T47D (cell line): Measurements from ENCODE around the gene ITPK1.

Experiments
- DNase-seq, 2 experiments: peaks; one replicate each; pipeline versions ENCODE4 v3.0.0 to v3.0.0-alpha.2; 2011 to 2012; ENCODE audit warnings: low read depth in 1 of 2, low spot score in 1 of 2
- JUND ChIP-seq: IDR thresholded peaks from 2 replicates; pipeline ENCODE4 v1.6.1; 2012; ENCODE audit warnings: low read depth
- in situ Hi-C: cut with HindIII; loops from 2 replicates; pipeline ENCODE4 v1.10.0; 2016; ENCODE audit warnings: low sequenced_read_pairs, low pct_unique_long_range_greater_than_20kb

The ITPK1 gene

DNA sequence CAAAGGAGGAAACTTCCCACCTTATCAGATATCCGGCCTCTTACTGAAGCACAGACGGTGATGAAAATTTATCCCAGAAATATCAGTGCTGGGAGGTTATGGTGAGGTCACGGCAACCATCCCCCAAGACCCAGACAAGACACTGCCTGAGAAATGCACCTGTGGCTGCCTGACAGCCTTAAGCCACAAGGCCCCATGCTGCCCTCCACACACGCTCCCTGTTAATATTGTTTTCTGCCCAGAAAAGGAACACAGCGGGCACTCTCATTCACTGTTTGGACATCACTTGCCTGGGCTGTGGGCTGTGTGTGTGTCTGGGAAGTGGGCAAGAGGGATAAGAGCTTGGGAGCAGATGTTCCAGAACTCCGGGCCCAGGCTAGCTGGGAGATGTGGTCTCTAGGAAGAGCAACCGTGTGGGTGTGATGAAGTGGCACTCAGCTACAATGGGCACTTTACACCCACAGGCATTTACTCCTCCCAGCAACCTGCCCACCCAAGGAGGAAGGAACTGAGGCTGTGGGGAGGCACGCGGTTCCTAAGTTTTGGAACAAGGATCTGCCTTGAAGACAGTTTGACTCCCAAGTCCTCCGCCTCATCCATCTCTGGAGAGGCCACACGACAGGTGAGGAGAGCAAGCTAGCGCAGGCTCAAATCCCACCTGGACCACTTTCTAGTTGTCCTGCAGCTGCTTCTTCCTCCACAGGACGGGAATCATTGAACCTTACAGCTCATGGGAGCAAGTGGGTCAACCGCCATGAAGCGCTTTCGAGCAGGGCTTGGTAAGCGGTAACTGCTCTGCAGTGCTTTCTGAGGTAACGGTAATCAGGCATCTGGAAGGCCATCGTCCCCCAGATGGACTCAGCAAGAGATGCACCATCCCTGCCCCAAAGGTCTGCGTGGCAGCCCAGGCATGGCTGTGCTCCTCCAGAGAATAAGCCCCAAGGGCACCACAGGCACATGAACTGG lies 101.4 kb downstream of the ITPK1 start:
- TF ChIP-seq JUND: no peak
- no peak for DNase-seq
- in situ Hi-C loops: no loop called here

DNA sequence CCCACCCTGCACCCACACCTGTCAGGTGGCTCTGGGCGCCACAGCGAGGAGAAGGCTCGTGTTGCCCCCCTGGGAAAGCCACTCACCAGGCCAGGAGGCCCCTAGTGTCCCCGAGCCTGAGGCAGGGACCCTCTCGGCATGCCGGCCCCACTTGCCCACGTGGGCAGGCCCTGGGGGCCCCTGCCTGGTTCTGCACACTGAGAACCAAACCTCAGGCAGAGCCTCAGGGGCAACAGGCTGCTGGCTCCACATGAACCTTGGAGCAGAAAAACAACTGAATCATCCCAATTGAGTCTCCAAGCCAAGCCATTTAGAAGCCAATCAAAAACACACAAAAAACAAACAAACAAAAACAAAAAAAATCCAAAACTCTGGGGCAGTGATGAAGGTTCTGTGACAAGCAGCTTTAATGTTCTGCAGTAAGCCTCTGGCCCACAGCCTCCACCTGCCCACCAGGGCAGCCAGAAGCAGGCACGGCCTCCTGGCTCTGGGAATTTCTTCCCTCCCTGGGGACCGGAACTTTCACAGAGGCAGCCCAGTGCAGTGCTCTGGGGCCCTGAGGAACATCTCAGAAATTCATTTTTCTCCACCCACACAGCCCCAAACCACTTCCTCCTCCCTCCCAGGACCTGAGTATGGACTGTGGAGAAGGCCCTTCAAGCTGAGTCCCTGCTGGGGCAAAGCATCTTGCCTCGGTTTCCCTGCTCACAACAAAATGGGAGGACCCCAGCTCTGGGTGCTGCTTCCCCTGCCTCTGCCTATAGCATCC lies 102.6 kb downstream of the ITPK1 start:
- no peak for DNase-seq
- no peak for TF ChIP-seq JUND
- in situ Hi-C loops: no loop called here

DNA sequence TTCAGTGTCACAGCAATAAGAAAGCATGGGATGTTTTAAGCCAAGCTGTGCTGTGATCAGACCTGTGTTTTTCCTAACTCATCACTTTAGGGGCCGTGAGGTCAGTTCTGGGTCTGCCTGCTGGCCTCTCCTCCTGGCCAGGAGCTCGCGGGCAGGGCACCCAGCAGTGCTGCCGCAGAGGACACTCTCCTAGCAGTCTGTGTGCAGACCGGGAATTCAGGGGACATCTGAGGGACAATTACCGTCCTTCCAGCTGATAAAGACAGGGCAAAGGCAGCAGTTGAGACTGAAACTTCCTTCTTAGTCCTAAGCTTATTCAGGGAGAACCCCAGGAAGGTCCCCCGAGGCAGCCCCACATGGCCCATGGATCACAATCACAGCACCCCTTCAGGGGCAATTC lies 103.2 kb downstream of the ITPK1 start:
- no peak for DNase-seq
- in situ Hi-C loops: no loop called here
- TF ChIP-seq JUND: no peak

DNA sequence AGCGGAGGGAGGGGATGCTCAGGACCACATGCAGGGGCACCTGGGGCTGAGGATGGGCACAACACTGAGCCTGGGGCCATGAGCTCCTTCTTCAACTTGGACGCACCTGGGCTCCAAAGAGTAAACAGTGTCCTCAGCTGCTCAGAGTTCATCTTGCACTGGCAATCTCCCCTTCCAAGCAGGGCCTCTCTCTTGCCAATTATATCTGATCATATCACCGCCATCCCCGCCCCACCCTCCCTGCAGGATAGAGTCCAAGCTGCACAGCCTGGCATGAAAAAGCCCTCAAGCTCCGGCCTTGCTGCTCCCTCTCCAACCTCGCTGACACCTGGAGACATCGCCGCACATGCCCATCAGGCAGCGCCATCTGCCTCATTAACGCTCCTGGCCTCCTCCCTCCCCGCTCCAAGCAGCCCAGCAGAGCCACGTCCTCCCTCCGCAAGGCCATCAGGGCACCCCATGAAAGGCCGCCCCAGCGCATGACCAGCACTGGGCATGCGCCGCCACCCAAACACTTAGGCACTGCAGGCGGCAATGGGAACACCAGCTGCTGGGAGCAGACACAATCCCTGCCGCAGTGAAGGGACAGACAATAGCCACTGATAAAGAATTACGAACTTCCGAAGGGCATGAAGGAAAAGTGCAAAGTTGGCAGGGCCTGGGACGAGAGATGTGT lies 103.9 kb downstream of the ITPK1 start:
- in situ Hi-C loops: no loop called here
- DNase-seq: peak; percentile 54 to 96
- no peak for TF ChIP-seq JUND

DNA sequence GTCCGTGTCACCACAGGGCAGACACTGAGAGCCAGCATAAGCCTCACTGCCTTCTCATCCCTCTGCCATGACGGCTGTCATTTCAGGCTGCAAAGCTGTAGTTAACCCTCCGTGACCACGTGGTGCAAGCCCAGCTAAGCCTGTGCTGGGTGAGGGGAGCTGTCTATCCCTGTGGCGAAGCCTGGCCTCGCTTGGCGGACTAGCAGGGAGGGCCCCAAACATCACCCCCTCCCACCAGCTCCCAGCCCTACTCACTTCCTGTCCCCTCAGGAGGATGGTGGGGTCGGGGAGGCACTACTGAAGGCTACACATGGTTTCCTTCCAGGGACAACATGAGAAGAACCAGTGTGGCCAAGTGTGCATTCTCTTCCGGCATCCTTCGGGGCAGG lies 104.6 kb downstream of the ITPK1 start:
- TF ChIP-seq JUND: no peak
- in situ Hi-C loops: no loop called here
- no peak for DNase-seq

DNA sequence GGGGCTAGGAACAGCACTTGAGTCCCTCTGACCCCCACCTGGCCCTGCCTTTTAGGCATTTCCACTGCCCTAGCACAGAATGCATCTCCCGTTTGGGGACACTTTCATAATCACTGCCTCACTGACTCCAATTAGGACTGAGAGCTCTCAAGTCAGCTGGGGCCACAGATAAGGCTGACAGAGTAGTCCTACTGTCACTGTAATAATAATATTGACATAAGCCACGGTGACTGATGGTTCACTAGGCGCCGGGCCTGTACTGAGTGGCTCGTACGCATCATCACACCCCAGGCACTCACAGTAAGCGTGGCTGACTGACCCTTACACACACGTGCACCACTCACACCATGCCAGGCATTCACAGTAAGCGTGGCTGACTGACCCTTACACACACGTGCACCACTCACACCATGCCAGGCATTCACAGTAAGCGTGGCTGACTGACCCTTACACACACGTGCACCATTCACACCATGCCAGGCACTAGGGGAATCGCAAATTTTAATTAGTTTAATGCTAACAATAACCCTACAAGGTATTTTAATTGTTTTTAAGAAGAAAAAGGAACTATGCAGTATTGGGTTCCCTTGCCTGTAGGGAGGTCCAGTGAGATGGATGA lies 105.1 kb downstream of the ITPK1 start:
- no peak for TF ChIP-seq JUND
- no peak for DNase-seq
- in situ Hi-C loops: no loop called here

DNA sequence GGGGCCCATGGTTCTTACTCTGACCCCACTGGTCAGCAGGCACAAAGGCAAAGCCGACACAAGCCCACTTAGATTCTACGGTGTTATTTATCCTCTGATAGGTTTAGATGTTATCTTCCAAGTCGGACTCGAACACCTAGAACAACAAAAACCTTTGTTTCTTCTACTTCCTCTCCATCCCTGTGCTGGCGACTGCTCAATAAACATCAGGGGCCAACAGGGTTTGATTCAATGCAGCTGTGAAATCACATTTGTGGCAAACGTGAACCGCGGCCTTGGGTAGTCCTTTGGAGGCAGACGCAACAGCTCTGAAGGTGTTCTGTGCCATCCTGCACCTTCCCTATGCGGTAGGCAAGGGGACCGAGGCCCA lies 105.6 kb downstream of the ITPK1 start:
- in situ Hi-C loops: no loop called here
- no peak for DNase-seq
- TF ChIP-seq JUND: no peak

DNA sequence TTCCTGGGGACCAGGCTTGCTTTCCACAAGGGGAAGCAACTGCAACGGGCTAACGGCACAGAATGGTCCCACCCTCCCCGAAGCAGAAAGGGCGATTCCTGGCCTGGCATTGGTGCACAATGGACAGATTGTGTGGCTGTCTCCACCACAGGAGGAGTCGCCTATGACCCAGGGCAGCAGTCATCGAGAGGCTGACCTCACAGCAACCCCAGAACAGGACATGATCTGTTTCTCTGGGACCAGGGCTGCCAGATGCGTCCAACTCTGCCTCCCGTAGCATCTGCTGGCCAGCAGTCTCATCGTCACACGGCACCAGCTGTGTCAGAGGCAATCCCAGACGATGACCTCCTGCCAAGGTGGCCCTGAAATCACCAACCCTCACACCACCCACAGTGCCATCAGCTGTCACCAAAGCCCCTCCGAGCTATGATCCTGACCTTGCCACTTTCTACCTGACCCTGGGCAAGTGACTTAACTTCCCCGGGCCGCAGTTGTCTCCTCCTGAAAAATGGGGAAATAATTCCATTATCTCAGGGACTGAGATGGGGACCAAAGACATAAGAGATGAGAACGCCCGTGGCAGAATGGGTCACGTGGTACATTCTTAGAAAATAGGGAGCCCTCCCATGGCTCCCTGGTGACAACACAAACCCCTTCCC lies 106.1 kb downstream of the ITPK1 start:
- DNase-seq: no peak
- no peak for TF ChIP-seq JUND
- in situ Hi-C loops: no loop called here

DNA sequence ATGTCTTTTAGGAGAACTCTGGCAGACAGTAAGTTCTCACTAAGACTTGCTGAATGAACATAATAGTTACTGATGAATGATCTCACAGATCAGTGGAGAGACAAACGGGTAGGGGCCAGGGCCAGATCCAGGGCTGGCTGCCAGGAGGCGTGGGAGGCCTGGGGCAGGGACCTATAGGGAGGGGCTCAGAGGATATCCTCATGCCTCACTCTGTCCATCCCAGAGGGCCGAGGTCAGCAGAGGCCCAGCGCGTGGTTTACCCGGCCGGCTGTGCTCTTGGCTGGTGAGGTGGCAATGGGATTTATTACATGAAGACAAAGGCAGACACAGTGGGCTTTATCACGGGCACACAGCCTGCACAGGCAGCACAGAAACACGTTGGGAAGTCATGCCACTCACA lies 107.3 kb downstream of the ITPK1 start:
- in situ Hi-C loops: no loop called here
- no peak for TF ChIP-seq JUND
- peak in 1 of 2 experiments; percentile 46 for DNase-seq

DNA sequence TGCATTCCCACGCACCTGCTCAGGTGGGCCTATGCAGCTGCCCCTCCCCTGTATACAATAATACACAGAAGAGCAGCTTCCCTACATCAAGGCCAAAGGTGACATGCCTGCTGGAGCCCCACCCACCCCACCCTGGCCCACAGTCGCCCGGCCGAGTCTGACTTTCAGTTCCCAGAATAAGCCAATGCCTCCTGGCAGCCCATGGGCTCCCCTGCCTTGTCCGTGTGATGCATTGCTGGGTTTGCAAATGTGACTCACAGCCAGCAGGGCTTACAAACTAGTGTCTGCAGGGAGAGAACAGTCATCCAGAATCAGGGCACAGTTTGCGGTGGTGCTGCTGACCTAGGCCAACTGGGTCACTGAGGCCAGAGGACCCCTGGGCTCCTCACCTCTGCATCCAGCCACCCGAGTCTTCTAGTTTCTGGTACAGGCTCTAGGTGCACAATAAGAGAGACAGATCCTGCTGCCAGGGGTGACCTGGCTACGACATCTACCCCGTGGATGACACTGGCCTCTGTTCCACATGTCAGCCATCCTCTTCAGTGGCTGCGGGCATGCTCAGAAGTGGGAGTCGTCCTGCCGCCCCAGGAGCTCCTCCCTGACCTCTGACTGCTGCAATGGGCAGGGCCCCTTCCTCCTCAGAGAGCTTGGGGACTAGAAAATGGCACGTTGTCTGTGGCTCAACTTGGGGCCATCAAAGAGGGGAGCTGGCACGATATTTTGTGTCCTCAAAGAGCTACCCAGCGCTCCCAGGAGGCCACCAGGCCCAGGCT lies 108.3 kb downstream of the ITPK1 start:
- no peak for TF ChIP-seq JUND
- in situ Hi-C loops: no loop called here
- DNase-seq: no peak

DNA sequence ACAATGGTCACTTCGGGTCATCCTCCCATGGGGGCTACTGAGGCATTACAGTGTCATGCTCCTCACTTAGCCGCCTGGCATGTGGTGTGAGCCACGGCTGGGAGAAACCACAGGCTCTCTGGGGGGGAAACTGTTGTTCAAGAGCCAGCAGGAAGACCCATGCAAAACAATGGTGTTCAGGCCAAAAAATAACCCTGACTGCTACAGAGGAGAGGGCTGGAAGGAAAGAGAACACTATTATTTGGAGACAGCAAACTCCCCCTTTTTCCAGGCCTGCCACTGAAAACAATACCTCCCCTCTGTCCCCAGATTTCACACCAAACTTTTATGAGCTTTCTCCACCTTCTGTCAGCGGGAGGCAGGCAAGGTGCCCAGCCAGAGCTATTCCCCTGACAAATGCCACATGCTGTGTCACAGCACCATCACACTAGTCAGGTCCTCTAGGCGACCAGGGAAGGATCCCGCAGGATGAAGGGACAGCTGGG lies 109.1 kb downstream of the ITPK1 start:
- TF ChIP-seq JUND: no peak
- in situ Hi-C loops: no loop called here
- no peak for DNase-seq
